CD4-positive, alpha-beta T cell (primary cell): Measurements from ENCODE around the gene DIS3L2. TPM values are rescaled to one million over a fixed set of nuclear protein-coding genes. Genes with fewer than 3 reads are reported as not detected.

Experiments used
- ATAC-seq: fragments of 200-7000 bp; cut with Tn5 transposase; one replicate; pipeline ENCODE4 v1.10.0; 2022; ENCODE audit warnings: mild to moderate bottlenecking; ENCODE audit not compliant: poor library complexity
- CTCF ChIA-PET: fragments of 350-600 bp; sonication (Branson Sonifier 250); formaldehyde crosslinking; loops from one replicate; lab custom pipeline; 2021; ENCODE audit warnings: antibody characterized with exemption, inconsistent platforms; lab: Charles Lee
- POLR2A ChIA-PET: fragments of 350-600 bp; sonication (Branson Sonifier 250); formaldehyde crosslinking; loops from one replicate; lab custom pipeline; 2021; ENCODE audit warnings: antibody characterized with exemption, inconsistent platforms; lab: Charles Lee
- DNase-seq, 14 experiments: peaks; one replicate each; pipeline ENCODE4 v3.0.0-alpha.2; 2013 to 2020; ENCODE audit warnings: mixed read lengths in 2 of 14
- H3K27ac ChIP-seq, 2 donors: one replicate each; pipeline versions ENCODE4 v1.5.1 to v1.7.0; 2013; ENCODE audit warnings: low read length in 2 of 2, low read depth in 1 of 2, mild to moderate bottlenecking in 1 of 2
- H3K27me3 ChIP-seq, 2 experiments: 1 replicate in 1 of 2; 2 replicates in 1 of 2; pipeline versions ENCODE4 v1.6.1 to v1.7.0; 2013; ENCODE audit warnings: low read length in 2 of 2, control low read depth in 1 of 2, mild to moderate bottlenecking in 1 of 2, moderate library complexity in 1 of 2; ENCODE audit not compliant: insufficient read depth in 2 of 2, control insufficient read depth in 1 of 2
- H3K36me3 ChIP-seq: one replicate; pipeline ENCODE4 v1.6.1; 2013; ENCODE audit warnings: low read length, control low read depth; ENCODE audit not compliant: insufficient read depth
- H3K4me1 ChIP-seq: one replicate; pipeline ENCODE4 v1.6.1; 2013; ENCODE audit warnings: low read length, control low read depth; ENCODE audit not compliant: insufficient read depth
- H3K4me3 ChIP-seq: one replicate; pipeline ENCODE4 v1.5.1; 2013; ENCODE audit warnings: mild to moderate bottlenecking, low read length, moderate library complexity
- H3K9me3 ChIP-seq, 2 experiments: 1 replicate in 1 of 2; 2 replicates in 1 of 2; pipeline versions ENCODE4 v1.6.1 to v1.7.0; 2013; ENCODE audit warnings: low read length in 2 of 2, mild to moderate bottlenecking in 2 of 2, control low read depth in 1 of 2, moderate library complexity in 1 of 2; ENCODE audit not compliant: control insufficient read depth in 1 of 2, insufficient read depth in 1 of 2
- H3K27ac Mint-ChIP-seq: one replicate; pipeline ENCODE4 v1.8.0; 2020; ENCODE audit warnings: mixed read lengths
- H3K27me3 Mint-ChIP-seq: one replicate; pipeline ENCODE4 v1.8.0; 2021; ENCODE audit warnings: mixed read lengths
- H3K36me3 Mint-ChIP-seq: one replicate; pipeline ENCODE4 v1.8.0; 2021; ENCODE audit warnings: low read depth, mixed read lengths
- H3K4me1 Mint-ChIP-seq: one replicate; pipeline ENCODE4 v1.8.0; 2021; ENCODE audit warnings: low read depth, mixed read lengths
- H3K4me3 Mint-ChIP-seq: one replicate; pipeline ENCODE4 v1.8.0; 2020; ENCODE audit warnings: mild to moderate bottlenecking, mixed read lengths
- H3K9me3 Mint-ChIP-seq: one replicate; pipeline ENCODE4 v1.8.0; 2020; ENCODE audit warnings: mixed read lengths
- CTCF ChIP-seq: fragments of 200-600 bp; IDR thresholded peaks from one replicate; pipeline ENCODE4 v1.8.0; 2022; ENCODE audit warnings: antibody characterized with exemption, mild to moderate bottlenecking
- intact Hi-C, 2 experiments: fragments of 100-400 bp; cut with DNase I in 1 of 2; cut with micrococcal nuclease in 1 of 2; formaldehyde crosslinking; loops; one replicate each; pipeline versions ENCODE4 v1.15.1 to v1.9.0; 2023 to 2025; cut with DNase I, micrococcal nuclease
- total RNA-seq, 174 experiments: library from RNA in 2 of 174; stranded (reverse) in 2 of 174; gene quantifications; one replicate each; pipeline ENCODE4 v1.2.3 and lab custom pipeline; 2021 to 2026

DIS3L2 gene
- total RNA-seq, 2 experiments from 2014 or later = 59.8 to 62.9 TPM

GRCh38 chr2:232281858-232282507, 320.5 kb downstream of the DIS3L2 start:
- Mint-ChIP-seq H3K4me3 (no peak overlapping the region), H3K27me3 (no peaks in the 10 kb centered on the region), H3K27ac (no peak overlapping the region), H3K9me3 (no peaks in the 10 kb centered on the region), H3K36me3 (peaks cover 47% of the 10 kb centered on the region), H3K4me1 (peaks cover 52% of the 10 kb centered on the region)
- Histone ChIP-seq H3K4me1 (peaks cover 5% of the 10 kb centered on the region), H3K9me3 (no peaks in the 10 kb centered on the region), H3K4me3 (no peak overlapping the region), H3K27me3 (no peaks in the 10 kb centered on the region), H3K36me3 (peaks cover 3% of the 10 kb centered on the region), H3K27ac (no peak overlapping the region)
- ATAC-seq = no peak
- POLR2A ChIA-PET = interaction anchor here (2.3 kb wide), 1 partner anchor 28 kb away, joined by 7 read pairs; no protein-coding TSS in a partner anchor
- CTCF ChIA-PET = no interaction called here
- no peak for TF ChIP-seq CTCF
- intact Hi-C loops = no loop called here
- DNase-seq = no peak

DNA sequence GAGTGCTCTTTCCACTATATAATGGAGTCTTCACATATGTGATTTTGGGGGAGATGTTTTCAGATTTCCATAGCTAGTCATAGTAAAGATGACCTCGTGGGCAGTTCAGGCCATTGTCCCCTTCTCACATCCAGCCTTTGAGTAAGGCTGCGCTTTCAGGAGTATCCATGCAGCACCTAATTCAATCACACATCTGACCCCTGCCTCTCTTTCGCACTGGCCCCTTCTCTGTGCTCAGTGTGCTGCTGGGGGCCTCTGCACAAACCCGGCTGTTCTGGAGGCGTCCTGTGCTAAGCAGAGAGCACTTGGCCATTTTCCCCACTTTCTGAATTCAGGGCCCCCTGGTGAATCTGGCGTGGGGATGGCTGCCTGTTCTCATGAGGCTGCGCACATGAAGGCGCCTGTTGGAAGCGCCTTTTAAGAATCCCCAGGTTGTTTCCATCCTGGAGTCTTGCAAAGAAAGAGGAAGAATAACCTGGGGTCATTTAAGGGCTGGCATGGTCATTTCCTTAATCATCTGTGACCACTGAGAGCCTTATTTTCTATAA, 321.1 kb downstream of the DIS3L2 start:
- Mint-ChIP-seq H3K9me3 (no peaks in the 10 kb centered on the region), H3K27me3 (no peaks in the 10 kb centered on the region), H3K27ac (peak overlapping the region; percentile 72), H3K4me3 (no peak overlapping the region), H3K4me1 (peaks cover 53% of the 10 kb centered on the region), H3K36me3 (peaks cover 44% of the 10 kb centered on the region)
- ChIA-PET POLR2A (interaction anchor here (2.3 kb wide), 1 partner anchor 27 kb away, joined by 7 read pairs; no protein-coding TSS in a partner anchor), CTCF (no interaction called here)
- Histone ChIP-seq H3K4me3 (no peak overlapping the region), H3K27me3 (no peaks in the 10 kb centered on the region), H3K27ac (no peak overlapping the region), H3K36me3 (peaks cover 2% of the 10 kb centered on the region), H3K9me3 (no peaks in the 10 kb centered on the region), H3K4me1 (peaks cover 5% of the 10 kb centered on the region)
- DNase-seq = no peak
- no peak for ATAC-seq
- TF ChIP-seq CTCF = no peak
- intact Hi-C loops = no loop called here

- Mint-ChIP-seq H3K9me3 (no peaks in the 10 kb centered on the region), H3K27me3 (no peaks in the 10 kb centered on the region), H3K36me3 (peaks cover 16% of the 10 kb centered on the region), H3K4me3 (no peak overlapping the region), H3K27ac (peak overlapping the region; percentile 72), H3K4me1 (peaks cover 52% of the 10 kb centered on the region)
- Histone ChIP-seq H3K4me1 (peaks cover 5% of the 10 kb centered on the region), H3K4me3 (no peak overlapping the region), H3K36me3 (no peaks in the 10 kb centered on the region), H3K9me3 (no peaks in the 10 kb centered on the region), H3K27me3 (no peaks in the 10 kb centered on the region), H3K27ac (peak overlapping the region; percentile 5 to 17)
- ChIA-PET POLR2A (interaction anchor here (0.8 to 3.1 kb wide), 3 partner anchors 14 to 29 kb away, joined by 3 to 19 read pairs (median 4); no protein-coding TSS in a partner anchor), CTCF (interaction anchor here (0.6 kb wide), 1 partner anchor 277 kb away, joined by 3 read pairs; no protein-coding TSS in a partner anchor)
- intact Hi-C loops = loop anchor here in 1 of 2 experiments (5.0 kb wide), 1 partner anchor 36 kb away; no protein-coding TSS in a partner anchor
- ATAC-seq (peak; percentile 62), DNase-seq (no peak)
- no peak for TF ChIP-seq CTCF
Observed at GRCh38 chr2:232286001-232286868, 324.7 kb downstream of the DIS3L2 start.
